NCI-H187 (cell line): ENCODE results near the gene PLCB1.
"Not testable (repeated sequence)": the region's sequence is repeated elsewhere in the genome, so short reads cannot be mapped to it uniquely, and the experiment has no call there.

Experiments
- DNase-seq, 2 experiments: peaks; one replicate each; lab custom pipeline; 2025; lab: John Stamatoyannopoulos, UW

The PLCB1 gene

GRCh38 chr20:8156235-8157079, 24.4 kb downstream of the PLCB1 start:
- no peak for DNase-seq

DNA sequence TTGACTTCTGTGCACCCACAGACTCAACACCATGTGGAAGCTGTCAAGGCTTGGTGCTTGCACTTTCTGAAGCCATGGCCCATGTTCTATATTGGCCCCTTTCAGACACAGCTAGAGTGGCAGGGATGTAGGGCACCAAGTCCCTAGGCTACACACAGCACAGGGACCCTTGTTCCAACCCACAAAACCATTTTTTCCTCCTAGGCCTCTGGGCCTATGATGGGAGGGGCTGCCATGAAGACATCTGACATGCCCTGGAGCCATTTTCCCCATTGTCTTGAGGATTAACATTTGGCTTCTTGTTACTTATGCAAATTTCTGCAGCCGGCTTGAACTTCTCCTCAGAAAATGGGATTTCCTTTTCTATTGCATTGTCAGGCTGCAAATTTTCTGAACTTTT, 27.2 kb downstream of the PLCB1 start:
- DNase-seq: not testable (repeated sequence)

- no peak for DNase-seq
Measured at GRCh38 chr20:8161264-8162071, 29.4 kb downstream of the PLCB1 start.

- DNase-seq: no peak
Measured at GRCh38 chr20:8162610-8163009, 30.5 kb downstream of the PLCB1 start.

DNA sequence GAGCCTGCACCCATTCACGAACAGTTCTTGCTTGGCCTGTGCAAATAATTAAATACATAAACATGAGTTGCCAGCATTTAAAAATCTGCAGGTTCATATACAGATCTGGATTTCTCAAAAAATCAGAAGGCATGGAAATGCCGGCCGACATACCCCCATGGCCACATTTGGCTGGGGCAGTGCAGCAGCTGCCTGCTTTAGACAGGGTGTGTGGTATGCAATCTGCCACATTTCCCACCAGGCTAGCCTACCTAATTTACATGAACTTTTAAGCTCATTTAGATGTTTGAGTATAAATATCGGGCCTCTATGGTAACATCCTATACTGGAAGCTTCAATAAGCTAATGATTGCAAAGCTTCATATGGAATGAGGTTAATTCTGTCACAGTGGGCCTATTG, 31.5 kb downstream of the PLCB1 start:
- DNase-seq: no peak

- no peak for DNase-seq
Measured at GRCh38 chr20:8166730-8167129, 34.7 kb downstream of the PLCB1 start.

DNA sequence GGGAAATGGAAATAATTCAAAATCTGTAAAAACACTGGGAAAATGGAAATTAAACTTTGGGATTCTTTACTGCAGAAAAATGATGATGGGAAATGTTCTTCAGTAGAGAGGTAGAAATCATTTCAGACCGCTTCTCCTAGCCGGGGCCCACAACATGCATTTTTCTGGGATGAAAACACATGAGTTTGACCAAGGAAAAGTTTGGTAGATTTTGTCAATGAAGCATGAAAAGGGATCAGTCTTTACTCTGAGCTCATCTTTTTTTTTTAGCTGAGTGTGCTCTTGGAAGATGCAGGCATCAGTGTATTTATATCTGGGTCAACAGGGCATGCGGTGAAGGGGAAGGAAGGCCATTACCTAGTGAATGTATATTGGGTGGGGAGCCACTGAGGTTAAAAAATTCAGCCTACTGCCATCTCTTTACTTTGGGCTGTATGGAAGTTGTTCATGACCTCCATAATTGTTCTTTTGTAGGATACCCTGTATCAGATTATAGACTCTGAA, 36.8 kb downstream of the PLCB1 start:
- no peak for DNase-seq

- no peak for DNase-seq
Measured at GRCh38 chr20:8170921-8171320, 38.9 kb downstream of the PLCB1 start.

DNA sequence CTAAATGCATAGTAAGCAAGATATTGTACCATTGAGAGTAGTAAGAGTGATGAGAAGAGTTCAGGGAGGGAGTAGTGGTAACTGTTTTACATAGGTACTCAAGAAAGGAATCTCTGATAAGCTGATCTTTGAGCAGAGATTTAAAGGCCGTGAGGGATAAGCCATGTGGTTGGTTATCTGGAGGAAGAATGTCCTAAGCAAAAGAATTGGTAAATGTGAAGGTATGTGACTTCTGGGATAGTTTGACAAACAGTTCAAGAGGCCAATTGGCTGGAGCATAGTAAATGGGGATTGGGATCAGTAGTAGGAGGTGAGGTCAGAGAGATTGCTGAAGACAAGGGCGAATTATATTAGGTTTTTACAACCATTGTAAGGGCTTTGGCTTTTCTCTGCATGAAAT, 40.1 kb downstream of the PLCB1 start:
- no peak for DNase-seq

GRCh38 chr20:8175741-8176675, 43.9 kb downstream of the PLCB1 start:
- no peak for DNase-seq

GRCh38 chr20:8183526-8183925, 51.5 kb downstream of the PLCB1 start:
- DNase-seq: no peak

- DNase-seq: no peak
Measured at GRCh38 chr20:8187740-8188139, 55.7 kb downstream of the PLCB1 start.

DNA sequence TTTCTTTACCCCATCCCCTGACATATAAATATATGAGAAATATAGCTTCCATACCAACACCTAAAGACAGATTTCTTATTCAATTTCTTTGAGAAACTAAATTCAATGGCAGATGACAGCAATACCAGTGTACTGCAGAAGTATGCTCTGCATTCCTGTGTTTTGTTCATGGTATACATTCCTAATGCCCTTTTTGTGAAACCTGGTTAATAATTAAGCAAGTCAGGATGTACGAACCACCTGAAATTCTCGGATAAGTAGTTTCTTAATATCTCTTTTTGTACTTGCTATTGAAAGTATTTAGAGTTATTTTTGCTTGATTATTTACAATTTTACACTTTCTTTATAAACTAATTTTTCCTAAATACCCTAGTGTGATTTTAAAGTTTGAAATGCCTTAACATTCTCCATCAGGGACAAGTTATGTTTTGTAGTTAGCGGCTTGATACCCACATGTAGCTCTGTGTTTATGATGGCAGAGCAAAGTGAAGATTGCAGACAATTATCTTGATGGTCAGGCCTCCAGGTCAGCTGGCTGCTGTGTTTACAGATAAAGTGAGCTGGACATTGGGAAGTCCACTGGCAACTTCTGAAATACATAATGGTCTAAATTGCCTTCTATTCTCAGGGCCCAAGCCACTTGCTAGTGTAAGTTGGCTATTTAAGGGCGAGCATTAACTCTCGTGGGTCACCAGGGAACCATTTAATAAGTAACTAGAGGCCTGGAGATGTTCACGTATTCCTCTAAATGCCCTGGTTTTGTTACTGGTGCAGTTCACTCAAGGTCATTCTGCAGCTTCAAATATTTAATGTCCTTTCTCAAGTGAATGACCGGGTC, 58.2 kb downstream of the PLCB1 start:
- DNase-seq: no peak

DNA sequence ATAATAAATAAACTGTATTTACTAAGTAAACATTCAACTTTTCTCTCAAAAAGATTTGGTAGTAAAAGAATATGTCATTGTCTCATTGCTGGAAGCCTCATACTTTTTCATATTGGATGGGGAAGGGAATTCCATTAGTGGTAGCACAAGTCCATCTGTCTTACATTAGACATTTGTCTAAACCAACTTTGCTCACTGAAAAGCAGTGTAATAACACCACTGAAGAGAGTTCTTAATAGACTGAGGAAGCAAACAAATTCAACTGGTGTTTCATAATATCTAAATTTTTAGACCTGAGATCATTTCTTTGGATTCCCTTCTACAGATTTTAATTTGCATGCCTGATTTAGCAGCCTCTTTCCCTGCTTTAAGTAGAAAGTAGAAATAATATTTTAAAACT, 62.7 kb downstream of the PLCB1 start:
- DNase-seq: no peak

GRCh38 chr20:8196096-8196495, 64.0 kb downstream of the PLCB1 start:
- DNase-seq: no peak

DNA sequence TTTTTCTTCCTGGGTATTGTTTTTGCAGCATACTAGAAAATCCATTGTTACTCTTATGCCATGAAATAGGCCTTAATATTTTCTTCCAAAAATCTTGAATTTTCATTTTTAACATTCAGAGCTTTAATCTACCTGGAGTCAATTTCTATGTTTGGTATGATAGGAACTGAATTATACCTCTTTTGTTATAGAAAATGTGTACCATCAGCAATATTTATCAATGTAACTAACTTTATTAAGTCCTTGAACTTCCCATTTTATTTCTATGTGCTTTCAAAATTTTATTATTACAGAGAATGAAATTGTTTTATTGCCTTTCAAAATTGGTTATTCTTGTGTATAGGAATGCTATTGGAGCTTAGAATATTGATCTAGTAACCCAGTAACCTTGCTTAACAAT, 68.2 kb downstream of the PLCB1 start:
- no peak for DNase-seq

- DNase-seq: no peak
Measured at GRCh38 chr20:8203366-8203765, 71.3 kb downstream of the PLCB1 start.

DNA sequence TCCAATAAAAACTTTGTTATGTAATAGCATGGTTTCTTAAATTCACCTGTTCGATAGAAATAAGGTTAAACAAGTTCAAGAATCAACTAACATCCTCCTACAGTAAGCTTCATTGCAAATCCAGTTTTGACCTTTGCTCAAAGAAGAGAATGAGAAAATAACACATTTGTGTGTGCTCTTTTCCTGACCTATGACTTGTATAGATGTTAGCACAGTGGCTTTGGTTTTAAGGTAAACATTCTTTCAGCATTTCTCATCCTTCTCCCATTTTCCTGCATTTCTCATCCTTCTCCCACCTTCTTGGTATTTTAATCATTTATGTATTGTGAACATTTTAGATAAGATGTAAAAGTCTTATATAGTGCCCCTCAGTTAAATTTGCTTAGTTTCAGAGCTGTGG, 73.9 kb downstream of the PLCB1 start:
- no peak for DNase-seq

- no peak for DNase-seq
Measured at GRCh38 chr20:8208226-8208625, 76.2 kb downstream of the PLCB1 start.

GRCh38 chr20:8209061-8209460, 77.0 kb downstream of the PLCB1 start:
- DNase-seq: no peak

GRCh38 chr20:8210749-8211148, 78.7 kb downstream of the PLCB1 start:
- no peak for DNase-seq
